ENCODE measurements around the gene NHLH2.

GRCh38 chr1:115815694-115816093 is 25.2 kb downstream of the NHLH2 start:
- no peak for TF ChIP-seq POLR2AphosphoS5 (IDR thresholded peaks at IDR 0.05; ENCODE audit: low read depth, low read length)
- no peak for TF ChIP-seq SIN3A (IDR thresholded peaks at IDR 0.05; ENCODE audit: borderline replicate concordance, insufficient read depth, low read length)
- TF ChIP-seq REST (IDR thresholded peaks at IDR 0.05; ENCODE audit: insufficient read depth in 1 of 2, low read depth in 2 of 2, low read length in 2 of 2), result no peak
- TF ChIP-seq FOXP2 (optimal IDR thresholded peaks at IDR 0.05; ENCODE audit: borderline replicate concordance, extremely low read depth, extremely low read length, insufficient read depth), result no peak
